HCT116 (cell line): ENCODE data around the gene NAGA. TPM values are rescaled to one million over a fixed set of nuclear protein-coding genes. Genes with fewer than 3 reads are reported as not detected.

Experiments used
- ATAC-seq: fragments of 200-7000 bp; cut with Tn5 transposase; 2 replicates; pipeline ENCODE4 v1.9.1; 2020; ENCODE audit warnings: mild to moderate bottlenecking, moderate library complexity
- BruUV-seq: library from RNA; stranded (reverse); fragments of 400-500 nt; replicated peaks from 2 replicates; lab custom pipeline; 2021; lab: Mats Ljungman, UMichigan
- CTCF ChIA-PET: fragments of 300-600 bp; sonication (Branson Sonifier 250); formaldehyde crosslinking; loops from one replicate; lab custom pipeline; 2021; ENCODE audit warnings: antibody characterized with exemption; lab: Charles Lee
- POLR2A ChIA-PET: fragments of 300-600, 350-600 bp; sonication (Branson Sonifier 250); formaldehyde crosslinking; loops from one replicate; lab custom pipeline; 2021; ENCODE audit warnings: antibody characterized with exemption; lab: Charles Lee
- RAD21 ChIA-PET, 2 experiments: fragments of 300-600 bp; sonication (Branson Sonifier 250); formaldehyde crosslinking; loops; one replicate each; lab custom pipeline; 2023; ENCODE audit warnings: low total read pairs in 2 of 2; ENCODE audit not compliant: uncharacterized antibody in 2 of 2, unreplicated experiment in 2 of 2, low non-redundant PET in 1 of 2; lab: Charles Lee
- DNase-seq: peaks from one replicate; pipeline ENCODE4 v3.0.0-alpha.2; 2010; ENCODE audit warnings: low read depth, low spot score
- H2AFZ ChIP-seq: fragments of 200-600 bp; shearing (Covaris generic), sonication (generic); 2 replicates; pipeline ENCODE4 v1.6.1; 2017; ENCODE audit warnings: low read depth, mixed run types, mixed read lengths, antibody characterized with exemption, low read length; ENCODE audit not compliant: poor library complexity, severe bottlenecking
- H3K27ac ChIP-seq: 2 replicates; pipeline ENCODE4 v1.5.1; 2012; ENCODE audit warnings: low read depth, low read length
- H3K27me3 ChIP-seq: fragments of 200-600 bp; sonication (generic); 2 replicates; pipeline ENCODE4 v1.6.1; 2016; ENCODE audit warnings: mixed run types, low read length, mixed read lengths; ENCODE audit not compliant: insufficient read depth
- H3K36me3 ChIP-seq, 2 experiments: fragments of 200-500 bp in 1 of 2; fragments of 200-600 bp in 1 of 2; sonication (Bioruptor generic) in 1 of 2; sonication (generic) in 1 of 2; 2 replicates each; pipeline versions ENCODE4 v1.5.1 to v1.6.1; 2014 to 2016; ENCODE audit warnings: low read length in 2 of 2, inconsistent platforms in 1 of 2, mixed read lengths in 1 of 2, mixed run types in 1 of 2; ENCODE audit not compliant: insufficient read depth in 2 of 2, control insufficient read depth in 1 of 2
- H3K4me1 ChIP-seq, 2 experiments: fragments of 200-600 bp in 1 of 2; sonication (generic) in 1 of 2; 2 replicates each; pipeline versions ENCODE4 v1.5.1 to v1.6.1; 2012 to 2017; ENCODE audit warnings: low read length in 2 of 2, inconsistent platforms in 1 of 2, mild to moderate bottlenecking in 1 of 2, mixed read lengths in 1 of 2, mixed run types in 1 of 2, moderate library complexity in 1 of 2; ENCODE audit not compliant: insufficient read depth in 2 of 2, control insufficient read depth in 1 of 2
- H3K4me2 ChIP-seq: fragments of 200-600 bp; sonication (generic); 2 replicates; pipeline ENCODE4 v1.6.1; 2017; ENCODE audit warnings: mixed run types, low read length, mixed read lengths
- H3K4me3 ChIP-seq, 2 experiments: fragments of 200-600 bp in 1 of 2; sonication (generic) in 1 of 2; replicated peaks in 1 of 2; 2 replicates each; pipeline ENCODE4 v1.5.1; 2011 to 2016; ENCODE audit warnings: low read length in 2 of 2, control low read depth in 1 of 2, low read depth in 1 of 2, mild to moderate bottlenecking in 1 of 2, mixed read lengths in 1 of 2, mixed run types in 1 of 2
- H3K79me2 ChIP-seq: fragments of 200-600 bp; sonication (generic); 2 replicates; pipeline ENCODE4 v1.6.1; 2017; ENCODE audit warnings: mild to moderate bottlenecking, mixed run types, low read length, moderate library complexity, mixed read lengths; ENCODE audit not compliant: insufficient read depth
- H3K9ac ChIP-seq: fragments of 200-600 bp; sonication (generic); 2 replicates; pipeline ENCODE4 v1.6.1; 2016; ENCODE audit warnings: low read length, mixed read lengths
- H3K9me2 ChIP-seq: fragments of 200-600 bp; sonication (generic), shearing (Covaris generic); 2 replicates; pipeline ENCODE4 v1.6.1; 2017; ENCODE audit warnings: mixed run types, mild to moderate bottlenecking, moderate library complexity; ENCODE audit not compliant: insufficient read depth
- H3K9me3 ChIP-seq, 2 experiments: fragments of 200-500 bp in 1 of 2; fragments of 200-600 bp in 1 of 2; sonication (Bioruptor generic) in 1 of 2; sonication (generic) in 1 of 2; 2 replicates each; pipeline ENCODE4 v1.6.1; 2014 to 2017; ENCODE audit warnings: low read length in 2 of 2, mixed read lengths in 2 of 2, inconsistent platforms in 1 of 2, low read depth in 1 of 2, mild to moderate bottlenecking in 1 of 2, mixed run types in 1 of 2, moderate library complexity in 1 of 2; ENCODE audit not compliant: control insufficient read depth in 1 of 2, insufficient read depth in 1 of 2
- H4K20me1 ChIP-seq: fragments of 200-600 bp; sonication (generic), shearing (Covaris generic); 2 replicates; pipeline ENCODE4 v1.6.1; 2017; ENCODE audit warnings: mixed run types, mild to moderate bottlenecking, moderate library complexity; ENCODE audit not compliant: insufficient read depth
- CBX3 ChIP-seq: IDR thresholded peaks from 2 replicates; pipeline ENCODE4 v1.6.1; 2012; ENCODE audit warnings: low read depth
- CEBPB ChIP-seq: IDR thresholded peaks from 2 replicates; pipeline ENCODE4 v1.6.1; 2012; ENCODE audit warnings: low read depth
- EGR1 ChIP-seq: IDR thresholded peaks from 2 replicates; pipeline ENCODE4 v1.6.1; 2012; ENCODE audit warnings: low read depth
- ELF1 ChIP-seq: IDR thresholded peaks from 2 replicates; pipeline ENCODE4 v1.6.1; 2012; ENCODE audit warnings: low read depth, borderline replicate concordance
- EZH2 ChIP-seq: fragments of 200-600 bp; sonication (generic); IDR thresholded peaks from 2 replicates; pipeline ENCODE4 v1.6.1; 2017; ENCODE audit warnings: antibody characterized with exemption, mixed run types
- JUND ChIP-seq: IDR thresholded peaks from 2 replicates; pipeline ENCODE4 v1.6.1; 2012
- MAX ChIP-seq: IDR thresholded peaks from 2 replicates; pipeline ENCODE4 v1.6.1; 2012
- POLR2AphosphoS5 ChIP-seq: IDR thresholded peaks from 2 replicates; pipeline ENCODE4 v1.6.1; 2011; ENCODE audit warnings: mild to moderate bottlenecking, low read depth, low read length, moderate library complexity
- RAD21 ChIP-seq: IDR thresholded peaks from 2 replicates; pipeline ENCODE4 v1.6.1; 2012; ENCODE audit warnings: low read depth, mild to moderate bottlenecking
- REST ChIP-seq: IDR thresholded peaks from 2 replicates; pipeline ENCODE4 v1.6.1; 2012; ENCODE audit warnings: low read depth
- SIN3A ChIP-seq: IDR thresholded peaks from 2 replicates; pipeline ENCODE4 v1.6.1; 2012; ENCODE audit warnings: low read depth
- SP1 ChIP-seq: IDR thresholded peaks from 2 replicates; pipeline ENCODE4 v1.6.1; 2012; ENCODE audit warnings: low read depth
- TCF7L2 ChIP-seq: IDR thresholded peaks from 2 replicates; pipeline ENCODE4 v1.7.0; 2011; ENCODE audit warnings: borderline replicate concordance, inconsistent platforms; ENCODE audit not compliant: insufficient read depth, insufficient read length; ENCODE audit errors: extremely low read depth
- YY1 ChIP-seq: IDR thresholded peaks from 2 replicates; pipeline ENCODE4 v1.6.1; 2011; ENCODE audit warnings: low read length, low read depth, moderate library complexity, mild to moderate bottlenecking; ENCODE audit not compliant: insufficient replicate concordance; ENCODE audit errors: extremely low read depth
- ZBTB33 ChIP-seq: IDR thresholded peaks from 2 replicates; pipeline ENCODE4 v1.6.1; 2011; ENCODE audit warnings: mild to moderate bottlenecking, low read length, moderate library complexity; ENCODE audit not compliant: insufficient replicate concordance; ENCODE audit errors: extremely low read depth
- ZFX ChIP-seq: fragments of 450-650 bp; IDR thresholded peaks from 2 replicates; pipeline ENCODE4 v1.6.1; 2017
- ZNF274 ChIP-seq: fragments of 200-500 bp; sonication (Bioruptor generic); IDR thresholded peaks from 2 replicates; pipeline ENCODE4 v1.6.1; 2014; ENCODE audit warnings: mild to moderate bottlenecking, low read depth, low read length, inconsistent platforms
- intact Hi-C: fragments of 100-400 bp; cut with micrococcal nuclease; formaldehyde crosslinking; loops from 2 replicates; pipeline ENCODE4 v1.10.0; 2022
- total RNA-seq: library from RNA; stranded (reverse); gene quantifications from one replicate; pipeline ENCODE4 v1.2.1, GENCODE V29; 2021; ENCODE audit not compliant: unreplicated experiment

Gene NAGA
- total RNA-seq, 1 experiment from 2014 or later = 21.2 TPM

- no peak for DNase-seq
- Histone ChIP-seq H3K9ac (no peak overlapping the region), H3K9me3 (peaks cover 0 to 12% of the 10 kb centered on the region in 2 experiments; a peak in 2 of 4 replicates), H3K79me2 (no peaks in the 10 kb centered on the region), H3K4me1 (no peaks in the 10 kb centered on the region), H2AFZ (no peak overlapping the region), H4K20me1 (no peaks in the 10 kb centered on the region), H3K4me3 (no peak overlapping the region), H3K36me3 (no peaks in the 10 kb centered on the region), H3K27me3 (no peaks in the 10 kb centered on the region), H3K9me2 (no peaks in the 10 kb centered on the region), H3K4me2 (no peak overlapping the region), H3K27ac (no peak overlapping the region)
- RAD21 ChIA-PET = no interaction called here
- CTCF ChIA-PET = no interaction called here
- BruUV-seq = no TSS peak
- TF ChIP-seq CEBPB (no peak), EGR1 (no peak), ZNF274 (no peak), CBX3 (no peak), ZFX (no peak), RAD21 (no peak)
- POLR2A ChIA-PET = no interaction called here
- no peak for ATAC-seq
- intact Hi-C loops = no loop called here
Measured at GRCh38 chr22:42013385-42013784, 57.2 kb downstream of the NAGA start.

- intact Hi-C loops = no loop called here
- H3K27ac ChIP-seq = no peak overlapping the region
- ChIA-PET POLR2A (no interaction called here), CTCF (no interaction called here), RAD21 (no interaction called here)
- no peaks in the 10 kb centered on the region for H3K36me3 ChIP-seq
- no peaks in the 10 kb centered on the region for H3K27me3 ChIP-seq
- no peak overlapping the region for H2AFZ ChIP-seq
- no peaks in the 10 kb centered on the region for H3K79me2 ChIP-seq
- H3K9me3 ChIP-seq = peaks cover 0 to 12% of the 10 kb centered on the region in 2 experiments; a peak in 2 of 4 replicates
- H4K20me1 ChIP-seq = no peaks in the 10 kb centered on the region
- BruUV-seq = no TSS peak
- ATAC-seq = no peak
- no peak for DNase-seq
- H3K9ac ChIP-seq = no peak overlapping the region
- H3K4me3 ChIP-seq = no peak overlapping the region
- H3K9me2 ChIP-seq = no peaks in the 10 kb centered on the region
- H3K4me1 ChIP-seq = no peaks in the 10 kb centered on the region
- H3K4me2 ChIP-seq = no peak overlapping the region
- TF ChIP-seq CBX3 (no peak), SIN3A (no peak), ELF1 (no peak), YY1 (no peak), CEBPB (no peak), SP1 (no peak), ZFX (no peak), MAX (no peak), REST (no peak), EGR1 (no peak), TCF7L2 (no peak), JUND (no peak), ZBTB33 (no peak), EZH2 (no peak), POLR2AphosphoS5 (no peak)
Measured at GRCh38 chr22:42010778-42011177, 59.8 kb downstream of the NAGA start.
